GM23338 (cell line): ENCODE data around the gene PLBD2. TPM values are rescaled to one million over a fixed set of nuclear protein-coding genes. Genes with fewer than 3 reads are reported as not detected.

Experiments
- ATAC-seq: fragments of 200-7000 bp; cut with Tn5 transposase; 3 replicates; pipeline ENCODE4 v1.9.1; 2020
- DNase-seq: peaks from one replicate; pipeline ENCODE4 v3.0.0-alpha.2; 2015; ENCODE audit warnings: low spot score
- H2AFZ ChIP-seq: fragments of 200-600 bp; sonication (generic); 2 replicates; pipeline ENCODE4 v1.8.0; 2016; ENCODE audit warnings: antibody characterized with exemption, mild to moderate bottlenecking, moderate library complexity
- H3F3A ChIP-seq: fragments of 200-600 bp; sonication (generic); replicated peaks from 2 replicates; pipeline ENCODE4 v1.8.0; 2017; ENCODE audit warnings: antibody characterized with exemption, mixed run types, low read depth
- H3K27ac ChIP-seq: fragments of 200-600 bp; sonication (generic); 2 replicates; pipeline ENCODE4 v1.6.1; 2016; ENCODE audit warnings: low read depth
- H3K27me3 ChIP-seq: fragments of 200-600 bp; sonication (generic); 2 replicates; pipeline ENCODE4 v1.8.0; 2016; ENCODE audit warnings: mild to moderate bottlenecking, mixed run types, moderate library complexity; ENCODE audit not compliant: insufficient read depth
- H3K36me3 ChIP-seq: fragments of 200-600 bp; sonication (generic); 2 replicates; pipeline ENCODE4 v1.8.0; 2016; ENCODE audit warnings: mild to moderate bottlenecking; ENCODE audit not compliant: insufficient read depth
- H3K4me1 ChIP-seq: fragments of 200-600 bp; sonication (generic); 2 replicates; pipeline ENCODE4 v1.8.0; 2016; ENCODE audit warnings: mild to moderate bottlenecking, moderate library complexity; ENCODE audit not compliant: insufficient read depth
- H3K4me2 ChIP-seq: fragments of 200-600 bp; sonication (generic); 2 replicates; pipeline ENCODE4 v1.7.1; 2017; ENCODE audit warnings: mixed run types
- H3K4me3 ChIP-seq: fragments of 200-600 bp; sonication (generic); 2 replicates; pipeline ENCODE4 v1.6.1; 2016; ENCODE audit warnings: mixed run types
- H3K79me2 ChIP-seq: fragments of 200-600 bp; sonication (generic); replicated peaks from 2 replicates; pipeline ENCODE4 v1.8.0; 2017; ENCODE audit warnings: mild to moderate bottlenecking; ENCODE audit not compliant: insufficient read depth
- H3K9me2 ChIP-seq: fragments of 200-600 bp; sonication (generic); 2 replicates; pipeline ENCODE4 v1.8.0; 2017; ENCODE audit not compliant: insufficient read depth
- H4K20me1 ChIP-seq: fragments of 200-600 bp; sonication (generic); replicated peaks from 2 replicates; pipeline ENCODE4 v1.8.0; 2017; ENCODE audit warnings: mild to moderate bottlenecking; ENCODE audit not compliant: insufficient read depth
- H3K27ac Mint-ChIP-seq: 2 replicates; pipeline ENCODE4 v1.8.0; 2020; ENCODE audit warnings: inconsistent platforms, mild to moderate bottlenecking, moderate library complexity, mixed read lengths
- H3K27me3 Mint-ChIP-seq: 3 replicates; pipeline ENCODE4 v1.8.0; 2022; ENCODE audit warnings: low read depth, mild to moderate bottlenecking, moderate library complexity, mixed read lengths, inconsistent platforms; ENCODE audit not compliant: insufficient read depth, poor library complexity
- H3K36me3 Mint-ChIP-seq: 3 replicates; pipeline ENCODE4 v1.8.0; 2021; ENCODE audit warnings: low read depth, mild to moderate bottlenecking, inconsistent platforms, moderate library complexity, mixed read lengths
- H3K4me1 Mint-ChIP-seq: 3 replicates; pipeline ENCODE4 v1.8.0; 2020; ENCODE audit warnings: mild to moderate bottlenecking, inconsistent platforms, mixed read lengths
- H3K4me3 Mint-ChIP-seq: 3 replicates; pipeline ENCODE4 v1.8.0; 2021; ENCODE audit warnings: moderate library complexity, mild to moderate bottlenecking, inconsistent platforms, mixed read lengths
- H3K9me3 Mint-ChIP-seq: 3 replicates; pipeline ENCODE4 v1.8.0; 2020; ENCODE audit warnings: moderate library complexity, mild to moderate bottlenecking, inconsistent platforms, mixed read lengths
- CREB1 ChIP-seq: fragments of 250-450 bp; sonication (Bioruptor Pico); IDR thresholded peaks from 2 replicates; pipeline ENCODE4 v1.5.0; 2020; ENCODE audit warnings: low read depth, mild to moderate bottlenecking, moderate library complexity
- EZH2 ChIP-seq: fragments of 200-600 bp; sonication (generic); IDR thresholded peaks from one replicate; pipeline ENCODE4 v1.8.0; 2017; ENCODE audit warnings: antibody characterized with exemption, mild to moderate bottlenecking, low read depth; ENCODE audit not compliant: unreplicated experiment
- EZH2phosphoT487 ChIP-seq: fragments of 200-600 bp; sonication (generic); IDR thresholded peaks from one replicate; pipeline ENCODE4 v1.8.1; 2018; ENCODE audit warnings: antibody characterized with exemption; ENCODE audit not compliant: unreplicated experiment
- JUNB ChIP-seq: IDR thresholded peaks from one replicate; pipeline ENCODE4 v1.6.1; 2016; ENCODE audit warnings: antibody characterized with exemption; ENCODE audit not compliant: unreplicated experiment
- NANOG ChIP-seq: IDR thresholded peaks from 2 replicates; pipeline ENCODE4 v1.6.1; 2016; ENCODE audit warnings: antibody characterized with exemption, borderline replicate concordance
- POLR2AphosphoS5 ChIP-seq: IDR thresholded peaks from 2 replicates; pipeline ENCODE4 v1.6.1; 2016; ENCODE audit warnings: antibody characterized with exemption, low read depth
- STAT1 ChIP-seq: IDR thresholded peaks from one replicate; pipeline ENCODE4 v1.6.1; 2016; ENCODE audit warnings: antibody characterized with exemption; ENCODE audit not compliant: unreplicated experiment
- ZNF114 ChIP-seq: fragments of 250-450 bp; sonication (Bioruptor Pico); IDR thresholded peaks from 2 replicates; pipeline ENCODE4 v1.5.0; 2020; ENCODE audit warnings: mild to moderate bottlenecking, moderate library complexity
- ZNF331 ChIP-seq: fragments of 250-450 bp; sonication (Bioruptor Pico); IDR thresholded peaks from 2 replicates; pipeline ENCODE4 v1.5.0; 2020; ENCODE audit warnings: low read depth, mild to moderate bottlenecking, moderate library complexity
- polyA plus RNA-seq: library from polyadenylated mRNA; unstranded; fragments of >200 nt; fragmentation: Nextera tagmentation; extraction: Ambion mirVana; gene quantifications from 2 replicates; pipeline ENCODE4 v1.2.1, GENCODE V29; 2016
- total RNA-seq: library from RNA; depleted of rRNA; stranded (reverse); fragments of >200 nt; shearing (Covaris generic); gene quantifications from 2 replicates; pipeline ENCODE4 v1.2.3, GENCODE V29; 2014
- TF ChIP-seq, protein P1 (sequence below), 2 experiments: fragments of 200-600 bp in 1 of 2; sonication (generic) in 1 of 2; conservative IDR thresholded peaks; 2 replicates each; pipeline versions ENCODE4 v1.5.1 to v1.6.1; 2016 to 2017; ENCODE audit warnings: antibody characterized with exemption in 2 of 2, low read depth in 2 of 2, mild to moderate bottlenecking in 2 of 2, moderate library complexity in 1 of 2
- TF ChIP-seq, protein P2 (sequence below): IDR thresholded peaks from one replicate; pipeline ENCODE4 v1.6.1; 2018; ENCODE audit warnings: antibody characterized with exemption; ENCODE audit not compliant: unreplicated experiment
- TF ChIP-seq, protein P3 (sequence below): fragments of 250-450 bp; sonication (Bioruptor Pico); IDR thresholded peaks from 2 replicates; pipeline ENCODE4 v1.5.0; 2020; ENCODE audit warnings: mild to moderate bottlenecking, moderate library complexity
- TF ChIP-seq, protein P4 (sequence below): IDR thresholded peaks from 2 replicates; pipeline ENCODE4 v1.6.1; 2016; ENCODE audit warnings: antibody characterized with exemption

The PLBD2 gene
- total and polyA plus RNA-seq, 2 experiments from 2014 or later = 10.2 to 37.1 TPM

DNA sequence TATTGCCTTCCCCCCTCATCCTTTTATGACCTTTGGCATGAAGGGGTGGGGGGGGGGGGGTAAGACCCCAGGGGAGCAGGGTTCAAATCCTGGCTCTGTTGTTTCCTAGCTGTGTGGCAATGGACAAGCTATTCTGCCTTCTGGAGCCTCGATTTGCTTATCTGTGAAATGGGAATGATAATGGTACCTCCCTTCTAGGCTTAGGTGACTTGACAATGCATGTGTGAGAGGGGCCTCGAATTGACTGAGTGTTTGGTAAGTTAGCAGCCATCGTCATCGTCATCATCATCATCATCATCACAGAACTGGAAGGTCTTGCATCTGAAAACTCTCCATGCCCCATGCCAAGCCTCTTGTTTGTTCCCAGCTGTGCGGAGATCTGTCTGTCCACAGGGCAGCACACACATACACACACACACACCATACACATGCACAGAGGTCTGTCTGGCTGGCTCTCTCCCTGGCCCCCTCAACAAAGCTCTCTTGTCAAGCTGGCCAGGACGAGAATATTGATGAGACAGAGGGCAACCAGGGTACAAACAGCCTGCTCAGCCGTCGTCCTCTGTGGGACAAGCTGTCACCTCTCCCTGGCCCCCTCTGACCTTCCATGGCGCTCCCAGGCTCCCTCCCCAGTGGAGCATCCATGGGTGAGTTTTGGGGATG, 51.2 kb downstream of the PLBD2 start:
- peaks cover 5% of the 10 kb centered on the region for H3K27me3 Mint-ChIP-seq
- peaks cover 15% of the 10 kb centered on the region for H3K4me1 Mint-ChIP-seq
- H2AFZ ChIP-seq = no peak overlapping the region
- no peaks in the 10 kb centered on the region for H3K36me3 Mint-ChIP-seq
- H3K27ac ChIP-seq = no peak overlapping the region
- no peaks in the 10 kb centered on the region for H3K9me3 Mint-ChIP-seq
- no peak overlapping the region for H3K4me3 Mint-ChIP-seq
- no peak for DNase-seq
- no peak for ATAC-seq
- H3K27ac Mint-ChIP-seq = no peak overlapping the region
- no peaks in the 10 kb centered on the region for H3K36me3 ChIP-seq
- TF ChIP-seq POLR2AphosphoS5 (no peak), NANOG (no peak), ZNF331 (CRISPR knock-in tag) (no peak), EZH2phosphoT487 (no peak), EZH2 (no peak), ZNF114 (no peak), STAT1 (no peak), CREB1 (CRISPR knock-in tag) (no peak), JUNB (no peak)
- TF ChIP-seq, protein P1, sequence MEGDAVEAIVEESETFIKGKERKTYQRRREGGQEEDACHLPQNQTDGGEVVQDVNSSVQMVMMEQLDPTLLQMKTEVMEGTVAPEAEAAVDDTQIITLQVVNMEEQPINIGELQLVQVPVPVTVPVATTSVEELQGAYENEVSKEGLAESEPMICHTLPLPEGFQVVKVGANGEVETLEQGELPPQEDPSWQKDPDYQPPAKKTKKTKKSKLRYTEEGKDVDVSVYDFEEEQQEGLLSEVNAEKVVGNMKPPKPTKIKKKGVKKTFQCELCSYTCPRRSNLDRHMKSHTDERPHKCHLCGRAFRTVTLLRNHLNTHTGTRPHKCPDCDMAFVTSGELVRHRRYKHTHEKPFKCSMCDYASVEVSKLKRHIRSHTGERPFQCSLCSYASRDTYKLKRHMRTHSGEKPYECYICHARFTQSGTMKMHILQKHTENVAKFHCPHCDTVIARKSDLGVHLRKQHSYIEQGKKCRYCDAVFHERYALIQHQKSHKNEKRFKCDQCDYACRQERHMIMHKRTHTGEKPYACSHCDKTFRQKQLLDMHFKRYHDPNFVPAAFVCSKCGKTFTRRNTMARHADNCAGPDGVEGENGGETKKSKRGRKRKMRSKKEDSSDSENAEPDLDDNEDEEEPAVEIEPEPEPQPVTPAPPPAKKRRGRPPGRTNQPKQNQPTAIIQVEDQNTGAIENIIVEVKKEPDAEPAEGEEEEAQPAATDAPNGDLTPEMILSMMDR (conservative IDR thresholded peaks at IDR 0.05; ENCODE audit: low read depth in 2 of 2) = no peak
- TF ChIP-seq, protein P2, sequence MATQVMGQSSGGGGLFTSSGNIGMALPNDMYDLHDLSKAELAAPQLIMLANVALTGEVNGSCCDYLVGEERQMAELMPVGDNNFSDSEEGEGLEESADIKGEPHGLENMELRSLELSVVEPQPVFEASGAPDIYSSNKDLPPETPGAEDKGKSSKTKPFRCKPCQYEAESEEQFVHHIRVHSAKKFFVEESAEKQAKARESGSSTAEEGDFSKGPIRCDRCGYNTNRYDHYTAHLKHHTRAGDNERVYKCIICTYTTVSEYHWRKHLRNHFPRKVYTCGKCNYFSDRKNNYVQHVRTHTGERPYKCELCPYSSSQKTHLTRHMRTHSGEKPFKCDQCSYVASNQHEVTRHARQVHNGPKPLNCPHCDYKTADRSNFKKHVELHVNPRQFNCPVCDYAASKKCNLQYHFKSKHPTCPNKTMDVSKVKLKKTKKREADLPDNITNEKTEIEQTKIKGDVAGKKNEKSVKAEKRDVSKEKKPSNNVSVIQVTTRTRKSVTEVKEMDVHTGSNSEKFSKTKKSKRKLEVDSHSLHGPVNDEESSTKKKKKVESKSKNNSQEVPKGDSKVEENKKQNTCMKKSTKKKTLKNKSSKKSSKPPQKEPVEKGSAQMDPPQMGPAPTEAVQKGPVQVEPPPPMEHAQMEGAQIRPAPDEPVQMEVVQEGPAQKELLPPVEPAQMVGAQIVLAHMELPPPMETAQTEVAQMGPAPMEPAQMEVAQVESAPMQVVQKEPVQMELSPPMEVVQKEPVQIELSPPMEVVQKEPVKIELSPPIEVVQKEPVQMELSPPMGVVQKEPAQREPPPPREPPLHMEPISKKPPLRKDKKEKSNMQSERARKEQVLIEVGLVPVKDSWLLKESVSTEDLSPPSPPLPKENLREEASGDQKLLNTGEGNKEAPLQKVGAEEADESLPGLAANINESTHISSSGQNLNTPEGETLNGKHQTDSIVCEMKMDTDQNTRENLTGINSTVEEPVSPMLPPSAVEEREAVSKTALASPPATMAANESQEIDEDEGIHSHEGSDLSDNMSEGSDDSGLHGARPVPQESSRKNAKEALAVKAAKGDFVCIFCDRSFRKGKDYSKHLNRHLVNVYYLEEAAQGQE = no peak
- TF ChIP-seq, protein P3, sequence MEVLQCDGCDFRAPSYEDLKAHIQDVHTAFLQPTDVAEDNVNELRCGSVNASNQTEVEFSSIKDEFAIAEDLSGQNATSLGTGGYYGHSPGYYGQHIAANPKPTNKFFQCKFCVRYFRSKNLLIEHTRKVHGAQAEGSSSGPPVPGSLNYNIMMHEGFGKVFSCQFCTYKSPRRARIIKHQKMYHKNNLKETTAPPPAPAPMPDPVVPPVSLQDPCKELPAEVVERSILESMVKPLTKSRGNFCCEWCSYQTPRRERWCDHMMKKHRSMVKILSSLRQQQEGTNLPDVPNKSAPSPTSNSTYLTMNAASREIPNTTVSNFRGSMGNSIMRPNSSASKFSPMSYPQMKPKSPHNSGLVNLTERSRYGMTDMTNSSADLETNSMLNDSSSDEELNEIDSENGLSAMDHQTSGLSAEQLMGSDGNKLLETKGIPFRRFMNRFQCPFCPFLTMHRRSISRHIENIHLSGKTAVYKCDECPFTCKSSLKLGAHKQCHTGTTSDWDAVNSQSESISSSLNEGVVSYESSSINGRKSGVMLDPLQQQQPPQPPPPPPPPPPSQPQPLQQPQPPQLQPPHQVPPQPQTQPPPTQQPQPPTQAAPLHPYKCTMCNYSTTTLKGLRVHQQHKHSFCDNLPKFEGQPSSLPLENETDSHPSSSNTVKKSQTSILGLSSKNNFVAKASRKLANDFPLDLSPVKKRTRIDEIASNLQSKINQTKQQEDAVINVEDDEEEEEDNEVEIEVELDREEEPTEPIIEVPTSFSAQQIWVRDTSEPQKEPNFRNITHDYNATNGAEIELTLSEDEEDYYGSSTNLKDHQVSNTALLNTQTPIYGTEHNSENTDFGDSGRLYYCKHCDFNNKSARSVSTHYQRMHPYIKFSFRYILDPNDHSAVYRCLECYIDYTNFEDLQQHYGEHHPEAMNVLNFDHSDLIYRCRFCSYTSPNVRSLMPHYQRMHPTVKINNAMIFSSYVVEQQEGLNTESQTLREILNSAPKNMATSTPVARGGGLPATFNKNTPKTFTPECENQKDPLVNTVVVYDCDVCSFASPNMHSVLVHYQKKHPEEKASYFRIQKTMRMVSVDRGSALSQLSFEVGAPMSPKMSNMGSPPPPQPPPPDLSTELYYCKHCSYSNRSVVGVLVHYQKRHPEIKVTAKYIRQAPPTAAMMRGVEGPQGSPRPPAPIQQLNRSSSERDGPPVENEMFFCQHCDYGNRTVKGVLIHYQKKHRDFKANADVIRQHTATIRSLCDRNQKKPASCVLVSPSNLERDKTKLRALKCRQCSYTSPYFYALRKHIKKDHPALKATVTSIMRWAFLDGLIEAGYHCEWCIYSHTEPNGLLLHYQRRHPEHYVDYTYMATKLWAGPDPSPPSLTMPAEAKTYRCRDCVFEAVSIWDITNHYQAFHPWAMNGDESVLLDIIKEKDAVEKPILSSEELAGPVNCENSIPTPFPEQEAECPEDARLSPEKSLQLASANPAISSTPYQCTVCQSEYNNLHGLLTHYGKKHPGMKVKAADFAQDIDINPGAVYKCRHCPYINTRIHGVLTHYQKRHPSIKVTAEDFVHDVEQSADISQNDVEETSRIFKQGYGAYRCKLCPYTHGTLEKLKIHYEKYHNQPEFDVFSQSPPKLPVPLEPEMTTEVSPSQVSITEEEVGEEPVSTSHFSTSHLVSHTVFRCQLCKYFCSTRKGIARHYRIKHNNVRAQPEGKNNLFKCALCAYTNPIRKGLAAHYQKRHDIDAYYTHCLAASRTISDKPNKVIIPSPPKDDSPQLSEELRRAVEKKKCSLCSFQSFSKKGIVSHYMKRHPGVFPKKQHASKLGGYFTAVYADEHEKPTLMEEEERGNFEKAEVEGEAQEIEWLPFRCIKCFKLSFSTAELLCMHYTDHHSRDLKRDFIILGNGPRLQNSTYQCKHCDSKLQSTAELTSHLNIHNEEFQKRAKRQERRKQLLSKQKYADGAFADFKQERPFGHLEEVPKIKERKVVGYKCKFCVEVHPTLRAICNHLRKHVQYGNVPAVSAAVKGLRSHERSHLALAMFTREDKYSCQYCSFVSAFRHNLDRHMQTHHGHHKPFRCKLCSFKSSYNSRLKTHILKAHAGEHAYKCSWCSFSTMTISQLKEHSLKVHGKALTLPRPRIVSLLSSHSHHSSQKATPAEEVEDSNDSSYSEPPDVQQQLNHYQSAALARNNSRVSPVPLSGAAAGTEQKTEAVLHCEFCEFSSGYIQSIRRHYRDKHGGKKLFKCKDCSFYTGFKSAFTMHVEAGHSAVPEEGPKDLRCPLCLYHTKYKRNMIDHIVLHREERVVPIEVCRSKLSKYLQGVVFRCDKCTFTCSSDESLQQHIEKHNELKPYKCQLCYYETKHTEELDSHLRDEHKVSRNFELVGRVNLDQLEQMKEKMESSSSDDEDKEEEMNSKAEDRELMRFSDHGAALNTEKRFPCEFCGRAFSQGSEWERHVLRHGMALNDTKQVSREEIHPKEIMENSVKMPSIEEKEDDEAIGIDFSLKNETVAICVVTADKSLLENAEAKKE (CRISPR knock-in tag) = no peak
- TF ChIP-seq, protein P4, sequence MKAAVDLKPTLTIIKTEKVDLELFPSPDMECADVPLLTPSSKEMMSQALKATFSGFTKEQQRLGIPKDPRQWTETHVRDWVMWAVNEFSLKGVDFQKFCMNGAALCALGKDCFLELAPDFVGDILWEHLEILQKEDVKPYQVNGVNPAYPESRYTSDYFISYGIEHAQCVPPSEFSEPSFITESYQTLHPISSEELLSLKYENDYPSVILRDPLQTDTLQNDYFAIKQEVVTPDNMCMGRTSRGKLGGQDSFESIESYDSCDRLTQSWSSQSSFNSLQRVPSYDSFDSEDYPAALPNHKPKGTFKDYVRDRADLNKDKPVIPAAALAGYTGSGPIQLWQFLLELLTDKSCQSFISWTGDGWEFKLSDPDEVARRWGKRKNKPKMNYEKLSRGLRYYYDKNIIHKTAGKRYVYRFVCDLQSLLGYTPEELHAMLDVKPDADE = no peak
- H4K20me1 ChIP-seq = no peaks in the 10 kb centered on the region
- H3K79me2 ChIP-seq = no peaks in the 10 kb centered on the region
- peaks cover 17% of the 10 kb centered on the region for H3K4me1 ChIP-seq
- H3K4me2 ChIP-seq = no peak overlapping the region
- H3K9me2 ChIP-seq = no peaks in the 10 kb centered on the region
- no peaks in the 10 kb centered on the region for H3F3A ChIP-seq
- H3K27me3 ChIP-seq = no peaks in the 10 kb centered on the region
- no peak overlapping the region for H3K4me3 ChIP-seq
